Stimulated activated CD4-positive, alpha-beta T cell treated with anti-CD3 and anti-CD28 coated beads, TNF-alpha, amount 100 ng/mL, for 4 hours (primary cell): Measurements from ENCODE around the gene XYLT1.
"Not testable (repeated sequence)": the region's sequence is repeated elsewhere in the genome, so short reads cannot be mapped to it uniquely, and the experiment has no call there.

Source experiments
- DNase-seq, 3 experiments: peaks; one replicate each; pipeline ENCODE4 v3.0.0-alpha.2; 2020; ENCODE audit warnings: low read depth in 3 of 3

Gene XYLT1

GRCh38 chr16:17431968-17432625 lies 38.7 kb downstream of the XYLT1 start:
- DNase-seq: no peak

DNA sequence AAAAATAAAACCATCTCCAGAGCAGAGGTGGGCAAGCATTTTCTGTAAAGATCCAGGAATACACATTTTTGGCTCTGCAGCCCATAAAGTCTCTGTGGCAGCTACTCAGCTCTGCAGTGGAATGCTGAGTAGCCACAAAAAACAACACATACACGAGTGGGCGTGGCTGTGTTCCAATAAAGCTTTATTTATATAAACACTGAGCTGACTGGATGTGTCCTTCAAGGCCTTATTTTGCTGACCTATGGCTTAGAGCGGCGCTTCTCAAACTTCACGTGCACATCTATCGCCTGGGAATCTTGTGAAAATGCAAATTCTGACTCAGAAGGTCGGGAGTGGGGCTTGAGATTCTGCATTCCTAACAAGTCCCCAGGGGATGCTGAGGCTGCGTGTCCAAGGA lies 39.7 kb downstream of the XYLT1 start:
- no peak for DNase-seq

DNA sequence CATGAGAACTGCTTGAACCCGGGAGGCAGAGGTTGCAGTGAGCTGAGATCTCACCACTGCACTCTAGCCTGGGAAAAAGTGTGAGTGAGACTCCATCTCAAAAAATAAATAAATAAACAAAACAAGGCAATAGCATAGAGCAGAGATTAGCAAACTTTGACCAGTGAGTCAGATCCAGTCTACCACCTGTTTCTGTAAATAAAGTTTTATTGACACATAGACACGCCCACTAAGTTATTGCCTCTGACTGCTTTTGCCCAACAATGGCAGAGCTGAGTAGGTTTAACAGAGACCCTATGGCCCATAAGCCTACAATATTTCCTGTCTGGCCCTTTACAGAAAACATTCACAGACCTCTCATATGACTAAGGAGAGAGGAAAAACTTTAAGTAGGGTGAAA lies 44.3 kb downstream of the XYLT1 start:
- no peak for DNase-seq

GRCh38 chr16:17424771-17425170 lies 46.0 kb downstream of the XYLT1 start:
- DNase-seq: no peak

DNA sequence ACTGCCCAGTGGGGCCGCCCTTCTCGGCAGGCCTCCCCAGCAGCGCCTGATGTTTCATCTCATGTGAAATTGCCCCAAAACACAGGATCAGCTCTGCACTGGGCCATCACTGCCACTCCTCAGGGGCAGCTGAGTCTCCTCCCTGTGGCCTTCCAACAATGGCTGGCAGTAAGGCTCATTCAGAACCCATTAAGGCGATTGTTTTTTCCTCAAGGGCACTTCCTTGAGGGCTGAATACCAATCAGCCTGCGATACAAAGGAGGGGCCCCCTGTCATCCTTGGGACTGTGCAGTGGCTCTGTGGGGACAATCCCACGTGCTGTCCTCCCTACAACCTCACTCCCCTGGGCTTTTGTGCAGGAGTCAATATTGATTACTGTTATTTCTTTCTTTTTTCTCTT lies 47.5 kb downstream of the XYLT1 start:
- no peak for DNase-seq

GRCh38 chr16:17420816-17421215 lies 49.9 kb downstream of the XYLT1 start:
- DNase-seq: no peak

DNA sequence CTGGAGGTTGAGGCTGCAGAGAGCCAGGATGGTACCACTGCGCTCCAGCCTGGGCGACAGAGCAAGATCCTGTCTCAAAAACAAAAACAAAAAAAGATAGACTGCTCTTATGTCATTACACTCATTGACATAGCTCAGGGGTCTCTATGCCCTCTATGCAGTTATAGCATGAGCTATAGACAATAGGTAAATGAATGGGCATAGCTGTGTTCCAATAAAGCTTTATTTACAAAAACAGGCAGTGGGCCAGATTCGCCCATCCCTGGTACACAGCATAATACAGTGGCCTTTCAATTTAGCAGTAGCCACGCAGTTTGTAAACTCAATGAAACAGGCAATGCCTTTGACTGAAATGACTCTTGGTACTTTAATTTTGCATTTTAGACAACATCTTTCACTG lies 51.5 kb downstream of the XYLT1 start:
- DNase-seq: no peak

GRCh38 chr16:17417740-17418139 lies 53.0 kb downstream of the XYLT1 start:
- no peak for DNase-seq

GRCh38 chr16:17416461-17417311 lies 54.1 kb downstream of the XYLT1 start:
- DNase-seq: peak; percentile 16 to 22 (median 17)

DNA sequence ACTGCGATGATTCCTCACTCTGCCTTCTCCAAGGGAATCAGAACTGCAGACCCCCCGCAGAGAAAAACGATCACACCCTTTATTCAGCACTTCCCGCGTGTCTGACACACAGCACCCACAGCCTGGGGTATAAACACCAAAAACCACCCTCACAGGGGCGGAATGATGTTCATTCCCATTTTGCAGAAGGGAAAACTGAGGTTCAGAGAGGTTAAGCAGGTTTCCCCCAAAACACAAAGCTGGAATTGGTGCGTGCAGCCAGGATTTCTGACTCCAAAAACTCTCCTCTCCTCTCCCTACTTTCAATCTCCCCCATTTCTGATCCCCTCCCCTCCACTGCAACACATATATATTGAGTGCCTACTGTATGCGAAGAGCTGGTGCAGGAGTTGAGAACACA lies 55.8 kb downstream of the XYLT1 start:
- no peak for DNase-seq

GRCh38 chr16:17414421-17414820 lies 56.3 kb downstream of the XYLT1 start:
- no peak for DNase-seq

- no peak for DNase-seq
Observed at GRCh38 chr16:17413508-17413907, 57.3 kb downstream of the XYLT1 start.

GRCh38 chr16:17412791-17413190 lies 58.0 kb downstream of the XYLT1 start:
- DNase-seq: no peak

GRCh38 chr16:17412221-17412620 lies 58.5 kb downstream of the XYLT1 start:
- DNase-seq: no peak

DNA sequence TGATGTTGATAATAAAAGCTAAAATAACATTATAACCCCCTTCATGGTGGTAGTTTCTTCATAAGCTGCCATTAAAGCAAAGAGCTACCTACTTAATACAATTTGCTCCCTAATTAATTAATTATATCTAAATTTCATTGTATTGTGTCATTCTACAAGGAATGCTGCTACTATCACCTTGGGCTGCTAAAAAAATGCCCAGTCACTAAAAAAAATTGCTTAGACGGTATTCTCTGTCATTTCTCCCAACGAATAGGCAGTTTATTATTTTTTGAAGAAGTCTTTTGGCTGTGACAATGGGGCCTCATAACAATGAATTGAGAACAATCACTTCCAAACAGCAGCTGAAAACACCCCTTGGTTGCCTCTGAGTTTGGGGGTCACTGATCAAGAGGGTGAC lies 59.5 kb downstream of the XYLT1 start:
- no peak for DNase-seq

GRCh38 chr16:17410316-17410715 lies 60.4 kb downstream of the XYLT1 start:
- not testable (repeated sequence) for DNase-seq

DNA sequence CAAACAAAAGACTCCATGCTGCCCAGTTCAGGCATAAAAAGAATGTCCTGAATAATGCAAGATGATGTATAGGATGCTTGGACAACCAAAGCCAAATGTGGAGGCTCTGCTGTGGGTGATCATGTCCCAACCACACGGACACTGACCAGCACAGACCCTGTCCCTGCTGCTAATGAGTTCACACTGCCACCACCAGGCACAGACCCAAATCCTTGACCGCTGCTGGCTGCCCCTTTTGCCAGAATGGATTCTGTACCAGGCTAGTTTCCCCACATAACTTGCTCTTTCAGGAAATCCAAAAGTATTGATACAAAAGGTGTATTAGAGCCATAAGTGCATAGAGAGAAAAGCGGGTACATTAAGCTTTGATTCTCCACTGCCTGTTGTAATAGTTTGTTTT lies 60.9 kb downstream of the XYLT1 start:
- no peak for DNase-seq

DNA sequence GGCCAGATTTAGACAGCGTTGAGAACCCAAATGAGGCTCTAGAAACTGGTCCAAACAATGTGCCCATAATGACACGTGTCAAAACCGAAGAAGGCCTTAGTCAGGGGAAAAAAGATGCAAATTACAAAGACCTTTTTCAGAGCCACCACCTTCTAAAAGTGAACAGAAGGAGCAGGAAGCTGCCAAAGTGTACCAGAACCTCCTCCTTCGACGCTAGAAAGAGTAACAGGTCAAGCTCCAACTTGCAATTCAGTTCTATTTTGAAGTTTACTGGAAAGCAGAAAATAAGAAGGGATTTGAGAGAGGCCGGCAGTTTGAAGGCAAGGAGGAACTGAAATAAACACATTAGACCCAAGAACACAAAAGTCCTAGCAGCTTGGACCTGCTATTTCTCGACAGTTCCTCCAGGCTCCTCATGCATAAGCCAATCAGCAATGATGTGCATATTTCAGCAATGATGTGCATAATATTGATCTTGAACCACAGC lies 61.8 kb downstream of the XYLT1 start:
- no peak for DNase-seq

DNA sequence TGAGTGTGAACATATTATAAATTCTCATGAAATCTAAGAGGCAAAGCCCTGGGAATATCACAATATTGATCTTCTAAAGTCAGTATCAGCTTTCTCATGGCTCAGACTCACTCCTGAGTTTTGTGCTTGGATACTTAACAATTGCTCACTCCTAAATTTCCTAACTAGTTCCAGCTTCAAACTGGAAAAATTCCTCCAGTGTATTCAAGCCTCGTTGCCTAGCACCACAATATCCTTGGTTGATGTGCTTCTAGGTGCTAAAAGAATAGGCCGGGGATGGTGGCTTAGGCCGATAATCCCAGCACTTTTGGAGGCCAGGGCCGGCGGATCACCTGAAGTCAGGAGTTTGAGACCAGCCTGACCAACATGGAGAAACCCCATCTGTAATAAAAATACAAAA lies 62.5 kb downstream of the XYLT1 start:
- no peak for DNase-seq

- no peak for DNase-seq
Observed at GRCh38 chr16:17407321-17407720, 63.4 kb downstream of the XYLT1 start.

- DNase-seq: no peak
Observed at GRCh38 chr16:17404941-17405689, 65.6 kb downstream of the XYLT1 start.

DNA sequence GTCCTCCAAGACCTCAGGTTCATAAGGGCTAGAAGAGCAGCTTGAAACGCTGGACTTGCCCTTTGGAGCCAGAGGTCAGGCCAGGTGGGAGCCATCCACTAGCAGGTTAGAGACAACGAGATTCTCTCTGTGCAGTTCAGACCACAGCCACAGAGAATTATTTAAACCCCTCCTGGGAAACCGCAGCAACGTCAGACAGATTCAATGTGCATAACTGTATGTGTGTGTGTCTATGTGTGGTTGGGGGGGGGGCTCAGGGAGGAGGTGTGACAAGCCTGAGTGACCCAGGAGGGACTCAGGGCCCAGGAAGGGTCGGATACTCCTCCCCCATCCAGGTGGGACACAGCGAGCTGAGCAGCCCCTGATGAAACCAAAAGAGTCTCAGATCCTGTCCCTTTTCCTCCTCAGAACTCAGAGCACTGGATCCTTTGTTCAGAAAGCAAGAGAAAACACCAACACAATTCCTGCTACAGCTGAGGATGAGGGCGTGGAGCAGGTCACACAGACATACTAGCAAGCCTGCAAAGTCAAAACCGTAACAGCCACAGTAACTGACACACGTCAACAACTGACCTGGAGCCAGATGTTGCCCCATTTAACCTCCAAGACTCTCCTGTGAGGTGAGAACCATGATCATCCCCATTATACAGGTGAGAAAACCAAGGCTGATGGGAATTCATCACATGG lies 66.8 kb downstream of the XYLT1 start:
- DNase-seq: no peak
